GM19324 (cell line): Measurements from ENCODE around the gene DDI2.
"Not testable (repeated sequence)": the region's sequence is repeated elsewhere in the genome, so short reads cannot be mapped to it uniquely, and the experiment has no call there.

Source experiments
- ATAC-seq: cut with Tn5 transposase; IDR thresholded peaks from one replicate; pipeline ENCODE4 v1.9.1; 2021; ENCODE audit warnings: mild to moderate bottlenecking, moderate library complexity; ENCODE audit not compliant: unreplicated experiment, low FRiP score

Gene DDI2

GRCh38 chr1:15617173-15618076 lies at the start of gene DDI2:
TSS of gene DDI2 (plus strand) at chr1:15617458. CDS start at chr1:15617671, 213 bp downstream.
- peak; percentile 79 for ATAC-seq

- no peak for ATAC-seq
Measured at GRCh38 chr1:15568387-15569073, 48.7 kb upstream of the DDI2 start.

- ATAC-seq, result no peak
Measured at GRCh38 chr1:15570861-15571260, 46.4 kb upstream of the DDI2 start.

GRCh38 chr1:15571266-15571665 lies 46.0 kb upstream of the DDI2 start:
- ATAC-seq, result no peak

GRCh38 chr1:15573477-15573876 lies 43.8 kb upstream of the DDI2 start:
- no peak for ATAC-seq

- ATAC-seq, result no peak
Measured at GRCh38 chr1:15574741-15575140, 42.5 kb upstream of the DDI2 start.

- no peak for ATAC-seq
Measured at GRCh38 chr1:15575549-15576150, 41.6 kb upstream of the DDI2 start.

- ATAC-seq, result no peak
Measured at GRCh38 chr1:15577691-15578090, 39.6 kb upstream of the DDI2 start.

- ATAC-seq, result peak; percentile 57
Measured at GRCh38 chr1:15578921-15579682, 38.2 kb upstream of the DDI2 start.

- ATAC-seq, result peak; percentile 36
Measured at GRCh38 chr1:15579683-15580047, 37.6 kb upstream of the DDI2 start.

- ATAC-seq, result no peak
Measured at GRCh38 chr1:15583016-15583706, 34.1 kb upstream of the DDI2 start.

- ATAC-seq, result peak; percentile 69
Measured at GRCh38 chr1:15584489-15585363, 32.5 kb upstream of the DDI2 start, which contains the start of gene AGMAT. TSS of gene AGMAT (minus strand) at chr1:15585051. CDS start at chr1:15584967, 84 bp downstream.

- ATAC-seq, result no peak
Measured at GRCh38 chr1:15592285-15592684, 25.0 kb upstream of the DDI2 start.

GRCh38 chr1:15595809-15596617 lies 21.2 kb upstream of the DDI2 start:
- no peak for ATAC-seq

GRCh38 chr1:15598436-15598835 lies 18.8 kb upstream of the DDI2 start:
- no peak for ATAC-seq

GRCh38 chr1:15603050-15603965 lies 13.9 kb upstream of the DDI2 start:
- peak; percentile 89 for ATAC-seq

- ATAC-seq, result not testable (repeated sequence)
Measured at GRCh38 chr1:15603966-15604282, 13.3 kb upstream of the DDI2 start.
